GM18868 (cell line): ENCODE measurements around the gene VWA3B.
"Not testable (repeated sequence)": the region's sequence is repeated elsewhere in the genome, so short reads cannot be mapped to it uniquely, and the experiment has no call there.

Experiments
- ATAC-seq: cut with Tn5 transposase; IDR thresholded peaks from one replicate; pipeline ENCODE4 v1.9.1; 2021; ENCODE audit warnings: mild to moderate bottlenecking, moderate library complexity; ENCODE audit not compliant: unreplicated experiment

Gene VWA3B

DNA sequence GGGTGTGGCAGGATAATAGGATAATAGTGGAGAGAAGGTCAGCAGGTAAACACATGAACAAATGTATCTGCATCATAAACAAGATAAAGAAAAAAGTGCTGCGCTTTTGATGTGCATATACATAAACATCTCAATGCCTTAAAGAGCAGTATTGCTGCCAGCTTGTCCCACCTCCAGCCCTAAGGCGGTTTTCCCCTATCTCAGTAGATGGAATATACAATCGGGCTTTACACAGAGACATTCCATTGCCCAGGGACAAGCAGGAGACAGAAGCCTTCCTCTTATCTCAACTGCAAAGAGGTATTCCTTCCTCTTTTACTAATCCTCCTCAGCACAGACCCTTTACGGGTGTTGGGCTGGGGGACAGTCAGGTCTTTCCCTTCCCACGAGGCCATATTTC is 43.1 kb downstream of the VWA3B start:
- ATAC-seq: not testable (repeated sequence)

DNA sequence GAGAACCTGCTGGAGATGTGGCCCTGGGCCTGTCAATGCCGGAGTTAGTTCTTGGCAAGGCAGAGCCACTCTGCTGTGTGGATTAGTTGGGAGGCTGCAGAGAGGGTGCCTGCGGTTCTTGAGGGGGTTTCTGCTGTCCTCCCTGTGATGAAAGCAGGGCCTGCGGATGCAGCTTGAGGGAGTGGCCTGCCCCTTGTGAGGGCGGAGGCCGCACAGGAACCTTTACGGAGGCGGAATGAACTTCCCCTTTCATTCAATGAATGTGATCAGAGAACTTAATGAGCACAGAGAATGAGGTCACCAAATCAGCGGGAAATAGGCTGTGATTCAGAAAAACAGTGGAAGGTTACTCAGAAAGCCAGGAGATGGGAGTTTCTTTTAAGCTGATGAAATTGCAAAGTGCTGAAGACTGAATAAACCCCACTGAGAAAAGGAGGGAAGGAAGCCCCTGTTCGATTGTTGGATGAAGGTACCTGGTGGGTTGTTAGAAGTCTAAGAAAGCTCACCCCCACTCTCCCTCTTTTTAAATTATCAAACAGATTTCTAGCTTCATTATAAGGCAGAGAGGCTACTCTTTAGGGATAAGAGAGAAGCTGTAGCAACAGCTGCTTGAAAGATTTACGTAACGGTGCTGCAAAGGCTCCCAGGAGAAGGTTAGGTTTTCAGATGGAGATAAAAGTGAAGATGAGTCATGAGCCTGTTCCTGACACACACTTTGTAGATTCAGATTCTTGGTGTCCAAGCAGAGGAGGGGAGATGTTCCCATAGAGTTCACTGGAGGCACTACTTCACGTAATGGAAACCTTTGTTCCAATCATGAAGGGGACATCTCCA is 47.4 kb downstream of the VWA3B start:
- peak; percentile 83 for ATAC-seq

DNA sequence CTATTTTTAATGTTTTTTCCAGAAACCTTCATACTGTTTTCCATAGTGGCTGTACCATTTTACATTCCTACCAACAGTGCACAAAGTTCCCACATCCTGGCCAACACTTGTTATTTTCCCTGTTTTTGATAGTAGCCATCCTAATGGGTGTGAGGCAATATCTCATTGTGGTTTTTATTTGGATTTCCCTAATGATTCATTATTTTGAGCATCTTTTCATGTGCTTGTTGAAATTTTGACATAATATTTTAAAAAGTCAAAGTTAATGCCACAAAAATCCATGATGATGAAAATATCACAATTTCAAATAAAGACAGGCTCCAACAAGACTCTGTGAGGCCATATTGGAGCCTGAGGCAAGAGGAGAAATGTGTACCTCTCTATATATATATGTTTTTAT is 50.2 kb downstream of the VWA3B start:
- no peak for ATAC-seq

DNA sequence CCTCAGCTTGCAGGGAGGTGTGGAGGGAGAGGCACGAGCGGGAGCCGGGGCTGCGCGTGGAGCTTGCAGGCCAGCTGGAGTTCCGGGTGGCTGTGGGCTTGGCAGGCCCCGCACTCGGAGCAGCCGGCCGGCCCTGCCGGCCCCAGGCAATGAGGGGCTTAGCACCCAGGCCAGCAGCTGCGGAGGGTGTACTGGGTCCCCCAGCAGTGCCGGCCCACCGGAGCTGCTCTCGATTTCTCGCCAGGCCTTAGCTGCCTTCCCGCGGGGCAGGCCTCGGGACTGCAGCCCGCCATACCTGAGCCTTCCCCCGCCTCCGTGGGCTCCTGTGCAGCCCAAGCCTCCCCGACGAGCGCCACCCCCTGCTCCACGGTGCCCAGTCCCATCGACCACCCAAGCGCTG is 52.0 kb downstream of the VWA3B start:
- ATAC-seq: not testable (repeated sequence)

DNA sequence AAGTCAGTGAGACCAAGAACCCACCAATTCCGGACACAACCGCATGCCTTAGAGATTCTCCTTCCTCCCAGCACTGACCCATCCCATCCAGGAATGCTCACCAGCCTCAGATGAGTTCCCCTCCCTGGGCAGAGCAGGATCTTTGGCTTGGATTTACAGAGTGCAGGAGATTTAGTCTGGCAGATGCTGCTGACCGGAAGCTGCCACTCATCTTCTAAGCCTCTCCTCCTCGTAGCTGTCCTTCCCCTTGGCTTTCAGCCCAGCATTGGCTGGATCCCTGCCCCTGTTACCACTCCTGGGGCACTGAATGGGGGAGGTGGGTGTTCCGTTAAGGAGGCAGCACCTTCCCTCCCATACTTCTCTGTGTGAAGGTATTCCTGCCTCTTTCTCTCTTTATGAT is 53.2 kb downstream of the VWA3B start:
- ATAC-seq: no peak

DNA sequence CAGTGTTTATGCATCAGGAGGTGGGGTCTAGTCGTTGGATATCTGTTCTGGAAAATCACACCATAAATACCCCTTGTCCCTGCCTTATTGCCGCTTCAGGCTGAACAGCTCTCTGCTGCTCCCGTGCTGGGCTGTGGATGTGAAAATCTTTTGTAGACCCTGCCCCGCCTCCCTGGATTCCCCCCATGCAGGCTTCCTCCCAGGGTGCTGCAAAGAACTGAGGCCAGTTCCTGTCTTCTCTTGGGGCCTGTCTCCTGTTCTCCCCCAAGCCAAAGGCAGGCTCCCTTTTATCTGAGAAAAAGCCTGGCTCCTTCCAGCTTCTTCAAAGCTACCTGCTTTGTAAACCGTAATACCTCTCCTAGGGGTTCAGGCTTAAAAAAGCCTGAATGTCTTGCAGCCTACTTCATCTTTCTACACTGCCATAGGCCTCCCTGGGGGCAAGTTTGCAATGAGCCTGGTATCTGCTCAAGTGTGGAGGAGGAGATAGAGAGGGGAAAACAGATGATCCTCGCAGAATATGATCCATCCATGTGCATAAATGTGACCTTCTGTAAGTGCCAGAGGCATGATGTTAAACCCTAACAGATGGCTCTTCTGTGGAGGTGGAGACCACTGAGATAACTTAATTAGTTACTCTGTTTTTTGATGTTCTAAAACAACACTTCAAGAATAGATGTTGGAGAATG is 55.3 kb downstream of the VWA3B start:
- ATAC-seq: no peak

DNA sequence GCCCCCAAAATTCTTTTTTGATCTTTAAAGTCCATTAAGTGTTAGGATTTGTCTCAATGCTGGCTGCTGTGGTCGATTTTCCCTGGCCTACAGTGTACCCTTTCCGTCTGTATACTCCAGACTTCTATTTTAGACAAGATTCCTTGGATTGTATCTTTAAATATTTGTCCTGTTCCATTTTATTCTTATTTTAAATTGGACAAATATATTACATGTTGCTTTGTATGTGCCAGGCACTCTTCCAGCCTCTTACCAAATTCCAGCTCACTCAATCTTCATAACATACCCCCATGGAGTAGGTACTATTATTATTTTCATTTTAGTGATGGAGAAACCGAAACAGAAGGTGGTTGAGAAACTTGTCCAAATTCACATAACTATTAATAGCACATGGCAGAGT is 58.1 kb downstream of the VWA3B start:
- no peak for ATAC-seq

DNA sequence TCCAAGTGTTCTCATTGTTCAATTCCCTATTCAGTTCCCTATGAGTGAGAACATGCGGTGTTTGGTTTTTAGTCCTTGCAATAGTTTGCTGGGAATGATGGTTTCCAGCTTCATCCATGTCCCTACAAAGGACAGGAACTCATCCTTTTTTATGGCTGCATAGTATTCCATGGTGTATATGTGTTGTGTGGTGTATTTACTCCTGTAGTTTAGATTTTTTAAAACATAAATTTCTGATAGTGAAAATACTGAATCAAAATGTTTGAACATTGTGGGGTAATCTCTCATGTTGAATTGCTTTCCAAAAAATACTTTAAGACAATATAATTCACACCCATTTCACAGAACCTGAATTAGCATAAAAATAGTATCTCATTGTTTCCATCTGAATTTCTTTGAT is 60.9 kb downstream of the VWA3B start:
- not testable (repeated sequence) for ATAC-seq

DNA sequence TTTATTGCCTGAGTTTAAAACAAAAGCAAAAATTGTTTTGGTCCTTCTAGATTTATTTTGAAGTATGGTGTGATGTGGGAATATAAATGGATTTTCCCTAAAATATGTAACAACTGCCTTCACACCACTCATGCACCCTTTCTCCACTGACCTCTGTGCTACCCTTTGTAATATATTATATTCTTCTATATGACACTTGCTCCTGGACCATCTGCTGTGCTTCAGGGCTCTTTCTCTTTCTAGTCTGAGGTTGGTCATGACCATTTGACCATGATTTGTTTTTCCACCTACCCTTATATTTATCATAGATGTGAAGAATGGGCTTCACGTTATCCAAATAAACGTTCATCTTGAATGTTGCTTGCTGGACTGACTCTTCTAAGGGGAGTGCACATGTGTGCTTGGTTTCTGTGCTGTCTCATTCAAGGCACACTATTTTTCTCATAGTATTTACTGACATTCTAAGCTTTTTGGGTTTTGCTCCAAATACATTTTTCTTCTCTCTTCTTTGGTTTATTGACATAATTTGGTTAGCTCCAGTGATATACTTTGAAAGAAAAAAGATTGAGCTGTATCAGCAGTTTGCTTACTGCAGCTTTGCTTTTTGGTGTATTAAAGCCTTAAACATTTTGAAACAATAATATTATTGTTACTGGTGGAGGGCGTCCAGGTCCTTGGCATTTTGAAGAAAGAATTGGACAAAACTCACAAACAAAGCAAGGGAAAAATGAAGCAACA is 61.8 kb downstream of the VWA3B start:
- ATAC-seq: no peak

DNA sequence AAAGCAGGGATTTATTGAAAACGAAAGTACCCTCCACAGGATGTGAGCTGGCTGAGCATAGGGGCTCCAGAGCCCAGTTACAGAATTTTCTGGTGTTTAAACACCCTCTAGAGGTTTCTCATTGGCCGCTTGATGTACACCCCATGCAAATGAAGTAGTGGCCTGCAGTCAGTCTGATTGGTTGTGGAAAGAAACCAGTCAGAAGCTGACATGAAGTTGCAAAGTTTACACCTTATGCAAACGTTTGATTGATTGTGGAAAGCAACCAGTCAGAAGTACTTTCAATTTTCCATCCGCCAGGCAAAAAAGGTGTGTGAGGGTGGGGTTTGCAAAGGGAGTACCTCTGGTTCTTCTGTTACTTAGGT is 62.3 kb downstream of the VWA3B start:
- no peak for ATAC-seq

DNA sequence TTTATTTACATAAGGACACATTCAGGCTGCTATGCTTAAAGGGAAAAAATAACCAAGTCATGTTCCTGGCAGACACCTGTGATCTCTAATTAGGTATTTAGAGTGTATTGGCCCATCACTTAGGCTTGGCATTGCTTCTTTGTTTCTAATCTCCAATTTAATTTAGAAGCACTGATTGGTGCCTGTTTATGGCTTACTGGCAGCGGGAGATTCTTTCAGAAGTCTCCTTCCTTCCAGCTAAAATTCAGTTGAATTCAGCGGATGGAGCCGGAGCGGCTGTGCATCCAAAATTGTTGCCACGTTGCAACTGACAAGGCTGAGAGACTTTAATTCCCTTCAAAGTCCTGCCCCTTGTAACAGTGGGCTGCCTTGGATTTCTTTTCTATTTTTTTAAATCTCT is 66.5 kb downstream of the VWA3B start:
- no peak for ATAC-seq

DNA sequence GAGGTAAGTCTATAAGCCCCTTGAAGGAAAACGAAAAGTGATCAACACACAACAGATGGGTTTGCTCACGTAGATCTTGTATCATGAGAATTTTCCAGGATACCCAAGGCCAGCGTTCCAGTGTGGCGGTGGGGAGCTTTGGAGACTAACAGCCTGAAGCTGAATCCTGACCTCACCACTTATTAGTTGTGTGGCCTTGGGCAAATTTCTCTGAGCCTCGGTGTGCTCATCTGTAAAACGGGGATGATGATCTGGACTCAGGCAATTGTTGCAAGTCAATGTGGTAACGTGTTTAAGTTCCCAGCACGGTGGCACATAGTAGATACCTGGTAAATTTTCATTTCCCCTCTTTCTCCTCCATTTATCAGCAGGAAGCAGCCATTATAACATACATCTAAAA is 68.3 kb downstream of the VWA3B start:
- ATAC-seq: no peak

DNA sequence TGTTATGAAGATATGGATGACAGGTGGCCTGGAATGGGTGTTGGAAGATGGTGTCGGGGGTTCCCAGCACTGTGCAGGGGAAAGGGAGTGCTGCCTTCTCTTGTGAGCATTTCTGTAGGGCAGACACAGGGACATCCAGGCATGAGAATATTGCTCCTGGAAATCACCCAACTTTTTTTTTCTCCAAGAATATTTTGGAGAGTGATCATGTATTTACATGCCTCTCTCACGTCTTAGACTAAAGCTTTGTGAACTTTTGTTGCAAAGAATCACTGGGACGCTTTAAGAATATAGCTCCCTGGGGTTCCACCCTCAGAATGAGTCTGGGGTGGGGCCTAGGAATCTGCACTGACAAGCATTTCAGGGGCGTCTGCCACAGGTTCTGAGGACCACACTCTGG is 68.7 kb downstream of the VWA3B start:
- no peak for ATAC-seq

DNA sequence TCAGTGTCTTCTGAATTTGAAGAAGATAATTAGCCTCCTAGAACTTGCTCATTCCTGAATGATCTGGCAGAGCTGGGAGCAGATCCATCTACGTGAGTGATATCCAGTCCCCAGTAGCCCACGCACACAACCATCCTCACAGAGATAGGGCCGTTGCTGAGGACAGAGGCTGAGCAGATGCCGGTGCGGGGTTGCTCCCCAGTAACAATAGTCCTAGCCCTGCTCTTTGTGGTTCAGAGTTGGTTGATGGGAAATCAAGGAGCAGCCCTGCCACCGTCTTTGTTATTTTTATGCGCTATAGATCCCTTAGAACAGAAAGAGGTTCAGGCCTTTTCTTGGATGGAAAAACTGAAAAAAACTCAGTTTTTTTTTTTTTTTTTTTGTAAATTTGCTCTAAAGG is 69.3 kb downstream of the VWA3B start:
- ATAC-seq: no peak

DNA sequence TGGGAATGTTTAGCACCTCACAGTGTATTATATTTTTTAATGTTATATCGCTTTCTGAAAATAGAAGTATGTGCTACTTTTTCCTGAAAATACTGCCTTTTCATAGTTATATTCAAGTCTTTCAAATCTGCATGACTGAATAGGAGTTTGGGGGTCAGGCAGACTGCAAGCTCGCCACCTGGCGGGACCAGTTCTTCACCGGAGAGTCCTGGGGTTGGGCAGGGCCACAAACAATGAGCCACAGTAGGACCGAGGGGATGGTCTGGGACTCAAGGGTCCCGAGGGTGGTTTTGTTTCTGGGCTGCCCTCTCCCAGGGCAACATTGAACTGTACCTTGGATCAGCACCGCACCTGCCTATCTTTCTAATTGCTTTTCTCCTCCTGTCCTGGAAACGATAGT is 70.6 kb downstream of the VWA3B start:
- no peak for ATAC-seq

DNA sequence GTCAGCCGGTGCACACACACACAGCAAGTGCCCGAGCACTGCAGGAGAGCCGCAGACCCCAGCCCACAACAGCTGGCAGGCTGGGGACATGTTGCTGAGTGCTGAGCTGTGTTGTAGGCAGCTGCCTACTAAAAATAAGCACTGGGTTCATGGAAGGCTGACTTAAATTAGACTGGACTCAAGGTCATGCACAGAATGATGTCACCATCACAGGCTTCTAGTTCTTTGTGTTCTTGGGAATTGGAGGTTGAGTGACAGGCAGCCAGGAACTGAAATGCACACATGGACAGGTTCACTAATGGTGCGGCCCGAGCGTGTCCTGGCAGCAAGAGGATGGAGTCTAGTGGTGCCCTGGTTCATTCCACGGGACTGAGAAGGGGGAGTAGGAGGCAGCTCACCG is 71.3 kb downstream of the VWA3B start:
- no peak for ATAC-seq

DNA sequence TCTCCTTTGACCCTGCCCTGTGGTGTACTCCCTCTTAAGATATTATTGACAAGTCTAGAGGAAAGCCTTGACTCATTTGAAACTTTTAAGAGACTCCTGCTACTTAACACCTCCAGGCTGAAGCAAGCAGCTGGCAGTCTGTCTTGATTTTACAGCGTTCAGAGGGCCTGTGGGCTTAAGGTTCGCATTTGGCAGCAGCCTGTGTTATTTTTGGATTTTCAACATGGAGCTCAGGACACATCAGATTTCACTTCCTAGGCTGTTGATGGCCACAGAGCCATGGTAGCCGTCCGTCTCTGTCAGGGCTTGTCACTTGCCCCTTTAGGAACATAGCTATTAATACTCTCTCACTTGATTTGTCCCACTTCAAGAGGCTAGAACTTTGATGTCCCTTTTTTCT is 73.6 kb downstream of the VWA3B start:
- no peak for ATAC-seq

DNA sequence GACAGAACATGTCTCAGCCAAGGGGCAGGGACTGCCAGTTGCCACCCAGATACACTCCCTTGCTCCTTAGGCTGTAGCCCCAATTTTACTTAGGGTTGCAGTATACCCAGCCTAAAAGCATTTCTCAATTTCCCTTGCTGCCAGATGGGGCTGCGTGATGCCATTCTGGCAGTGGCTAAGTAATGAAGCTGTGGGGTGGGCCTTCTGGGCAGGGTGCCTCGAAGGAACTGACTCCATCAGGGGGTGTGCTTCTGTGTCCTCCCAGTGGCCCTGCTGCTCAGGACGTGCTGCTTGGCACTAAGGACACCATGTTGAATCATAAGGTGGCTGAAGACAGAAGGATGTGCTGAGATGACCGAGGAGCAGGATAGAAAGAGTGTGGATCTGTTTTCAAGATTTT is 74.2 kb downstream of the VWA3B start:
- no peak for ATAC-seq

DNA sequence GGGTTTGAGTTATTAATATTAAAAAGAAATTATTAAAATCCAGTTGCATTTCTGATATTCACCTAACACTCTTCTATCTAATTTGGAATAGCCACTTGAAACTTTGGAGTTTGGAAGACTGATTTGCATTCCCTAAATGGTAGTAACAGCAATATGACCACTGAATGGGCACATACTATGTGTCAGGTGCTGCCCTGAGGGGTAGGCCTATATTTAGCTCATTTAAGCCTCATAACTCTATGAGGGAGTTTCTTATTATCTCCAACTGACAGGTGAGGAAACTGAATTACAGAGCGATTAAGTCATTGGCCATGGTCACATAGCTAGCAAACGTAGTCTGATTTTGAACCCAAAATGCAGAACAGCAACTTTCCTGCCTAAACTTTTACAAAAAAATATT is 77.3 kb downstream of the VWA3B start:
- no peak for ATAC-seq

DNA sequence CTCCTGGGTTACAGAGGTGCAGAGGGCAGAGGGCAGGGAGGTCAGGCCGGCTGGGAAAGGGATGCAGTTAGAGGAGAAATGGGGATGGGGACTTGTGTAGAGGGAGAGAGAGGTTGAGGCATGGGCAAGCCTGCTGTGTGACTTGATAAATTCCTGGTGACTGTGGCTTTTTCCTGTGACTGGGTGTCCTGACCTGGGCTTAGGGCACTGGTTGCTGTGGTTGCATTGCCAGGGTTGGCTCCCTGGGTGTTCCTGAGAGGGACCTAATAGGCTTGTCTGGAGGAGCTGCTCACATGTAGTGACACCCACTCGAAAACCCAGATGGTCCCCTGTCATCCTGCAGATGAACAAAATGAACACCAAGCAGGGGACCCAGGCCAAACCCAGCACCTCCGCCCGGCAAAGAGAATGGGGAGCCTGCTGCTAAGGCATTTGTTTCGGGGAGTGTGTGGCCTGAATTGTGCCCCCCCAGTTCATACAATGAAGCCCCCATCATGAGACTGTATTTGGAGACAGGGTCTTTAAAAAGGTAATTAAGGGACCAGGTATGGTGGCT is 78.6 kb downstream of the VWA3B start:
- ATAC-seq: no peak

DNA sequence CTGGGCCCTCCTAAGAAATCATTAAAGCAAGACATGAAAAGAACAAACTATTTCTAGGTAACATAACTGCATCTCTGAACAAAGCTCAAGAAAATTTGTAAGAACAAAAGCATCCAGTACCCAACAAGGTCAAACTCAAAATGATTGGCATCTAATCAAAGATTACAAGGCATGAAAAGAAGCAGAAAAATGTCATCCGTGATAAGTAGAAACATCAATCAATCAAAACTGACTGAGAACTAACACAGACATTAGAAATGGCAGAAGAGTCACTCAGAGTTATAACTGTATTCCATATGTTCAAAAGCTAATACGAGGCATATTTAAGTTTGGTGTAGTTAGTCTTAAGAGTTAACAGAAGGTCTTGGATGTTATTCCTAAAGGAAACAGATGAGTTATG is 80.9 kb downstream of the VWA3B start:
- ATAC-seq: no peak

DNA sequence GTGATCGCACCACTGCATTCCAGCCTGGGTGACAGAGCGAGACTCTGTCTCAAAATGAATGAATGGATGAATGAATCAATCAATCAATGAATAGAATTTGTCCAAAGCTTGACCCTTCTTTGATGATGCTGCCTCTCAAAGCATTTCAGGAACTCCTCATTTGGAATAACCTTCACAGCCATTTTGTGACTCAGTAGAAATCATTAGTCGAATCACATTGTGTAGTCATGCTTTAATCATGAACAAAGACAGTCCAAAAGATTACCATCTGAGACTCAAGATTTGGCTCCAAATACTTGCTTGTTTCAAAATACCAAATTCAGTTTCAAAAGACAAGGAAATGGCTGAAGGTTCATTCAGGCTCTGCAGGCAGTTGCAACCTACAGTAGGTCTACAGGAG is 83.1 kb downstream of the VWA3B start:
- no peak for ATAC-seq
